Peyer's patch (tissue), 4 donors: ENCODE measurements around the gene ITCH. TPM values are rescaled to one million over a fixed set of nuclear protein-coding genes. Genes with fewer than 3 reads are reported as not detected.
"Not testable (repeated sequence)": the region's sequence is repeated elsewhere in the genome, so short reads cannot be mapped to it uniquely, and the experiment has no call there.

Experiments
- DNase-seq, 3 donors: peaks; one replicate each; pipeline ENCODE4 v3.0.0-alpha.2; 2017 to 2019
- H3K27ac ChIP-seq, 4 donors: fragments of 200-600 bp; sonication (generic); one replicate each; pipeline ENCODE4 v1.5.1; 2016 to 2019
- H3K27me3 ChIP-seq, 2 donors: fragments of 200-600 bp; sonication (generic); one replicate each; pipeline ENCODE4 v1.5.1; 2019
- H3K36me3 ChIP-seq, 3 donors: fragments of 200-600 bp; sonication (generic); one replicate each; pipeline ENCODE4 v1.5.1; 2016 to 2019
- H3K4me1 ChIP-seq, 4 donors: fragments of 200-600 bp; sonication (generic); one replicate each; pipeline ENCODE4 v1.5.1; 2016 to 2019
- H3K4me3 ChIP-seq, 4 donors: fragments of 200-600 bp; sonication (generic); 1 replicate in 3 of 4; 2 replicates in 1 of 4; pipeline ENCODE4 v1.5.1; 2016 to 2019; ENCODE audit warnings: mild to moderate bottlenecking in 1 of 4
- H3K9me3 ChIP-seq, 4 donors: fragments of 200-600 bp; sonication (generic); one replicate each; pipeline ENCODE4 v1.5.1; 2016 to 2019; ENCODE audit warnings: mild to moderate bottlenecking in 1 of 4
- POLR2A ChIP-seq, 2 donors: fragments of 450-650 bp; IDR thresholded peaks; one replicate each; pipeline ENCODE4 v1.5.1; 2017; ENCODE audit warnings: antibody characterized with exemption in 2 of 2, mild to moderate bottlenecking in 2 of 2, moderate library complexity in 2 of 2
- total RNA-seq, 4 donors: library from RNA; depleted of rRNA; stranded (reverse); fragments of >200 nt; gene quantifications; one replicate each; pipeline ENCODE4 v1.1.0, GENCODE V29; 2016
- TF ChIP-seq, protein P1 (sequence below), 6 experiments: fragments of 450-650 bp in 4 of 6; fragments of 200-600 bp in 2 of 6; sonication (generic) in 1 of 6; IDR thresholded peaks; one replicate each; pipeline ENCODE4 v1.5.1; 2017 to 2019; ENCODE audit warnings: antibody characterized with exemption in 6 of 6, mild to moderate bottlenecking in 3 of 6, moderate library complexity in 1 of 6

Gene ITCH
- total RNA-seq, 4 donors from 2014 or later: 43.6 to 69.3 (median 59.8) TPM

DNA sequence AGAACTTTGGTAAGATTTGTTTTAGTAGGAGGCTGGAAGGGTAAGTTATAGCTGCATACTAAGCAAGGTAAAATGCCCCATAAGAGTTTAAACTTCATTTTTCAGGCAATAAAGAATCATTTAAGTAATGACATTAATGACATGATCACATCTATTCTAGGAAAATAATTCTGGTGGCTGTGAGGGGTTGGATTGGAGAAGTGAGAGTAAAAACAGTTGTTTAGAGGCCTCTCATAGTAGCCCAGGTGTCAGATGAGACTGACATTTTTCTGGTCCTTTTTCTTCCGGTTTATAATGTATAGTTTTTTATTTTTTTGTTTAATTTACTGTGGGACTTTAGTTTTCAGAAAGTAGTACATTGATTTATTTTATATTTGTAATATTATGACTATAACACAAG lies 40.8 kb downstream of the ITCH start:
- H3K9me3 ChIP-seq: no peaks in the 10 kb centered on the region
- TF ChIP-seq, protein P1, sequence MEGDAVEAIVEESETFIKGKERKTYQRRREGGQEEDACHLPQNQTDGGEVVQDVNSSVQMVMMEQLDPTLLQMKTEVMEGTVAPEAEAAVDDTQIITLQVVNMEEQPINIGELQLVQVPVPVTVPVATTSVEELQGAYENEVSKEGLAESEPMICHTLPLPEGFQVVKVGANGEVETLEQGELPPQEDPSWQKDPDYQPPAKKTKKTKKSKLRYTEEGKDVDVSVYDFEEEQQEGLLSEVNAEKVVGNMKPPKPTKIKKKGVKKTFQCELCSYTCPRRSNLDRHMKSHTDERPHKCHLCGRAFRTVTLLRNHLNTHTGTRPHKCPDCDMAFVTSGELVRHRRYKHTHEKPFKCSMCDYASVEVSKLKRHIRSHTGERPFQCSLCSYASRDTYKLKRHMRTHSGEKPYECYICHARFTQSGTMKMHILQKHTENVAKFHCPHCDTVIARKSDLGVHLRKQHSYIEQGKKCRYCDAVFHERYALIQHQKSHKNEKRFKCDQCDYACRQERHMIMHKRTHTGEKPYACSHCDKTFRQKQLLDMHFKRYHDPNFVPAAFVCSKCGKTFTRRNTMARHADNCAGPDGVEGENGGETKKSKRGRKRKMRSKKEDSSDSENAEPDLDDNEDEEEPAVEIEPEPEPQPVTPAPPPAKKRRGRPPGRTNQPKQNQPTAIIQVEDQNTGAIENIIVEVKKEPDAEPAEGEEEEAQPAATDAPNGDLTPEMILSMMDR (IDR thresholded peaks at IDR 0.05): no peak
- TF ChIP-seq POLR2A (IDR thresholded peaks at IDR 0.05): no peak
- H3K4me3 ChIP-seq: no peak overlapping the region
- no peak for DNase-seq
- H3K27ac ChIP-seq: peak overlapping the region in 1 of 4 donors; percentile 50
- H3K27me3 ChIP-seq: no peaks in the 10 kb centered on the region
- peaks cover 0 to 20% (median 0%) of the 10 kb centered on the region in 3 donors for H3K36me3 ChIP-seq
- peaks cover 0 to 20% (median 9%) of the 10 kb centered on the region in 4 donors for H3K4me1 ChIP-seq

DNA sequence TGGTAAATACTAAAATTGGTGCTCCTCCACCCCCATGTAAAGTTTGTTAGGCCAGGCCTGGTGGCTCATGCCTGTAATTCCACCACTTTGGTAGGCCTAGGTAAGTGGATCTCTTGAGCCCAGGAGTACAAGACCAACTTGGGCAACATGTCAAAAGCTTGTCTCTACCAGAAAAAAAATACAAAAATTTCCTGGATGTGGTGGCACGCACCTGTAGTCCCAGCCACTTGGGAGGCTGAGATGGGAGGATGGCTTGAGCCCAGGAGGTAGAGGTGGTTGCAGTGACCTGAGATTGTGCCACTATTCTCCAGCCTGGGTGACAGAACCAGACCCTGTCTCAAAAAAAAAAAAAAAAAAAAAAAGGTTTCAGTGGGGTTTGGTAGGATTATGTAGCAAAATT lies 41.7 kb downstream of the ITCH start:
- H3K27ac ChIP-seq: peak overlapping the region in 1 of 4 donors; percentile 40
- no peaks in the 10 kb centered on the region for H3K9me3 ChIP-seq
- peaks cover 0 to 24% (median 0%) of the 10 kb centered on the region in 3 donors for H3K36me3 ChIP-seq
- peaks cover 0 to 20% (median 9%) of the 10 kb centered on the region in 4 donors for H3K4me1 ChIP-seq
- TF ChIP-seq, protein P1 (IDR thresholded peaks at IDR 0.05): no peak
- TF ChIP-seq POLR2A (IDR thresholded peaks at IDR 0.05): no peak
- DNase-seq: no peak
- no peak overlapping the region for H3K4me3 ChIP-seq
- H3K27me3 ChIP-seq: no peaks in the 10 kb centered on the region

DNA sequence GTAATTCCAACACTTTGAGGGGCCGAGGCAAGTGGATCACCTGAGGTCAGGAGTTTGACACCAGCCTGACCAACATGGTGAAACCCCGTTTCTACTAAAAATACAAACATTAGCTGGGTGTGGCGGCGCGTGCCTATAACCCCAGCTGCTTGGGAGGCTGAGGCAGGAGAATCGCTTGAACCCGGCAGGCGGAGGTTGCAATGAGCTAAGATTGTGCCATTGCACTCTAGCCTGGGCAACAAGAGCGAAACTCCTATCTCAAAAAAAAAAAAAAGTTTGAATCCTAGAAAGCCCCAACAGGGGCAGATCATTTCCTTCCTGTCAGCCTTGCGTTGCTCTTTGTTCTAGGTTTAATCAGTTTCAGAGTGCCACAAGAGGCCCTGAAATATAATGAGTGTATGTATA lies 42.2 kb downstream of the ITCH start:
- peaks cover 0 to 24% (median 0%) of the 10 kb centered on the region in 3 donors for H3K36me3 ChIP-seq
- not testable (repeated sequence) for H3K27me3 ChIP-seq, H3K4me3 ChIP-seq, DNase-seq, H3K9me3 ChIP-seq
- H3K4me1 ChIP-seq: peaks cover 0 to 20% (median 9%) of the 10 kb centered on the region in 4 donors
- peak overlapping the region in 1 of 4 donors; percentile 40 for H3K27ac ChIP-seq

DNA sequence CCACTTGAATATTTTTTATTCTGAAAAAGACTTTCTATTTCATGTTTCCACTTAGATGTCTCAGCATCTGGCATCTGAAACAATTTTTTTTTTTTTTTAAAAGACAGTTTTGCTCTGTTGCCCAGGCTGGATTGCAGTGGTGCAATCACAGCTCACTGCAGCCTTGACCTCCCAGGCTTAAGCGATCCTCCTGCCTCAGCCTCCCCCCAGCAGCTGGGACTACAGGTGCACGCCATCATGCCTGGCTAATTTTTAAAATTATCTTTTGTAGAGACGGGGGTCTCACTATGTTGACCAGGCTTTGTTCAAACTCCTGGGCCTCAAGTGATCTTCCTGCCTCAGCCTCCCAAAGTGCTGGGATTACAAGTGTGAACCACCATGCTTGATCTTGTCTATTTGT lies 42.9 kb downstream of the ITCH start:
- Histone ChIP-seq H3K36me3 (peaks cover 0 to 23% (median 0%) of the 10 kb centered on the region in 3 donors), H3K4me1 (peaks cover 0 to 20% (median 9%) of the 10 kb centered on the region in 4 donors), H3K27ac (peak overlapping the region in 1 of 4 donors; percentile 6)
- H3K9me3 ChIP-seq, H3K27me3 ChIP-seq, DNase-seq, H3K4me3 ChIP-seq: not testable (repeated sequence)

DNA sequence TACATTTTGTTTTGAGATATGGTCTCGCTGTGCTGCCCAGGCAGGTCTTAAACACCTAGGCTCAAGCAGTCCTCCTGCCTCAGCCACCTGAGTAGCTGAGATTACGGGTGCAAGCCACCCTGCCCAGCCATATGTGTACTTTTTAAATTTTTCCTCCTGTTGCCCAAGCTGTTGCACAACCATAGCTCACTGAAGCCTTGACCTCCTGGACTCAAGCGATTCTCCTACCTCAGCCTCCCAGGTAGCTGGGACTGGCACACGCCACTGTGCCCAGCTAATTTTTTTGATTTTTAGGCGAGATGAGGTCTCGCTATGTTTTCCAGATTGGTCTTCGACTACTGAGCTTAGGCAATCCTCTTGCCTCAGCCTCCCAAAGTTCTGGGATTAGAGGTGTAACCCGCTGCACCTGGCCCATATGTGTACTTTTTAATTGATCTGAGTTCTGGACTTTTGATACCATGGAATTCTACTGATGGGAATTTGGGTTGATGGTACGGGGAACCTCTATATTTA lies 44.9 kb downstream of the ITCH start:
- no peak for TF ChIP-seq POLR2A (IDR thresholded peaks at IDR 0.05)
- TF ChIP-seq, protein P1 (IDR thresholded peaks at IDR 0.05): no peak
- no peak overlapping the region for H3K4me3 ChIP-seq
- no peak overlapping the region for H3K27ac ChIP-seq
- H3K36me3 ChIP-seq: peaks cover 0 to 33% (median 3%) of the 10 kb centered on the region in 3 donors
- no peaks in the 10 kb centered on the region for H3K9me3 ChIP-seq
- H3K27me3 ChIP-seq: no peaks in the 10 kb centered on the region
- H3K4me1 ChIP-seq: peaks cover 0 to 20% (median 9%) of the 10 kb centered on the region in 4 donors
- DNase-seq: no peak

DNA sequence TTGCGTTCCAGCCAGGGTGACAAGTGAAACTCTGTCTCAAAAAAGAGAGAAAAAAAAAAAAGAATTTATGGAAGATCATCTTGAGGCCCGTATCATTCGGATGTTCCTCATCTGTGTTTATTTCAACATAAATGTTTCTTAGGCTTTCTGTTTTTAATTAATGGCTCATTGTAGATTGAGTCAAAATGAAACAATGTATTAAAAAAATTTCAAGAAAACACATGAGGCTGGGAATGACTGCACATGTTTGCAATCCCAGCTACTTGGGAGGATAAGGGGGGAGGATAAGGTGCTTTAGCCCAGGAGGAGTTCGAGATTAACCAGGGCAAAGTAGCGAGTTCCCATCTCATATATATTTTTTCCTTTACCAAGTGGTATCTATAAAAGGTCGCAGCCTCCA lies 47.3 kb downstream of the ITCH start:
- Histone ChIP-seq H3K4me1 (peaks cover 0 to 11% (median 5%) of the 10 kb centered on the region in 4 donors), H3K27me3 (no peaks in the 10 kb centered on the region), H3K4me3 (no peak overlapping the region), H3K36me3 (peaks cover 0 to 56% (median 3%) of the 10 kb centered on the region in 3 donors), H3K27ac (no peak overlapping the region), H3K9me3 (no peaks in the 10 kb centered on the region)
- TF ChIP-seq, protein P1 (IDR thresholded peaks at IDR 0.05): no peak
- TF ChIP-seq POLR2A (IDR thresholded peaks at IDR 0.05): no peak
- DNase-seq: no peak

DNA sequence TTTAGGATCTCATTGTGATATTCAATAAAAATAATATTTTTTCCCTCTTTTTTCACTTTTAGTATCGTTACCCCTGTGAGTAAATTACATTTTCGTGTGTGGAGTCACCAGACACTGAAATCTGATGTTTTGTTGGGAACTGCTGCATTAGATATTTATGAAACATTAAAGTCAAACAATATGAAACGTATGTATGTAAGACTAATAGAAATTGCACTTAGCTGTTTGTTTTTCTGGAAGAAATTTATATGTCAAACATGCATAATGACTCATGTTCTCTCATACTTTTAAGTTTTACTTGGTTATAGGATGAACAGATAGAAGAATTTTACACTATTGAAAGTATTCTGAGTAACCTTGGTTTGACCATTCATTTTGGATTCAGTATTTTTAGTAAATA lies 49.4 kb downstream of the ITCH start:
- H3K4me1 ChIP-seq: no peaks in the 10 kb centered on the region
- no peak overlapping the region for H3K27ac ChIP-seq
- no peaks in the 10 kb centered on the region for H3K27me3 ChIP-seq
- no peaks in the 10 kb centered on the region for H3K9me3 ChIP-seq
- DNase-seq: no peak
- no peak overlapping the region for H3K4me3 ChIP-seq
- H3K36me3 ChIP-seq: peaks cover 0 to 68% (median 3%) of the 10 kb centered on the region in 3 donors
- TF ChIP-seq POLR2A (IDR thresholded peaks at IDR 0.05): no peak
- TF ChIP-seq, protein P1 (IDR thresholded peaks at IDR 0.05): no peak

DNA sequence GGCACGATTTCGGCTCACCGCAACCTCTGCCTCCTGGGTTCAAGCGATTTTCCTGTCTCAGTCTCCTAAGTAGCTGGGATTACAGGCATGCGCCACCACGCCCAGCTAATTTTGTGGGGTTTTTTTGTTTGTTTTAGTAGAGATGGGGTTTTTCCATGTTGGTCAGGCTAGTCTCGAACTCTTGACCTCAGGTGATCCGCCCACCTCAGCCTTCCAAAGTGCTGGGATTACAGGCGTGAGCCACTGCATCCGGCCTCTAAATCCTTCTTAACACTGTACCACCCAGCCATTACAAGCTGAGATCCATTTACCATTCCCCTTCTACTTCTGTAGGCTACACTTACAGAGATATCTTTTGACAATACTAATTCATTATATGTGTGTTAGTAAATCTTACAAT lies 51.5 kb downstream of the ITCH start:
- H3K4me1 ChIP-seq, H3K27me3 ChIP-seq, H3K9me3 ChIP-seq, DNase-seq, H3K27ac ChIP-seq, H3K4me3 ChIP-seq: not testable (repeated sequence)
- H3K36me3 ChIP-seq: peaks cover 0 to 68% (median 3%) of the 10 kb centered on the region in 3 donors
